Right renal pelvis (tissue), 4 donors: Measurements from ENCODE around the gene VPS9D1. TPM values are rescaled to one million over a fixed set of nuclear protein-coding genes. Genes with fewer than 3 reads are reported as not detected.

ENCODE experiments used
- DNase-seq, 4 donors: peaks; one replicate each; pipeline ENCODE4 v3.0.0-alpha.2; 2013; ENCODE audit warnings: low read depth in 4 of 4, low spot score in 3 of 4, missing footprints in 1 of 4
- polyA plus RNA-seq, 4 donors: library from polyadenylated mRNA; unstranded; fragments of 120-200 nt; gene quantifications; one replicate each; pipeline ENCODE4 v1.2.1, GENCODE V29; 2013; ENCODE audit not compliant: insufficient read length in 4 of 4

The VPS9D1 gene
- polyA plus RNA-seq, 4 donors: 10.3 to 15.0 (median 11.9) TPM

DNA sequence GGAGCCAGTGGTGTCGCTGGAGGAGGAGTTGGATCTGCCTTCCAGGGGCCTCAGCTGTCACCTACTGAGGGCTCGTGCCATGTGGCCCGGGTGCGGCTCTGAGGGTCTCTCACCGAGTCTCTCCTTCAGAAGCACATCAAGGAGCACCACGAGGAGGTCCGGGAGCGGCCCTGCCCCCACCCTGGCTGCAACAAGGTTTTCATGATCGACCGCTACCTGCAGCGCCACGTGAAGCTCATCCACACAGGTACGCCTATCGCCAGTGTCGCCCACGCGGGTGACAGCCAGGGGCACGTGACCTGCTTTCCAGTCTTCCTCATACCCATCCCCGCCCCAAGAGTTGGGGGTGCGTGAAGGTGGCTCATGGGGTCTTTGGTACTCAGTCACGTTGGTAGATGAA lies 13.1 kb upstream of the VPS9D1 start:
- DNase-seq: no peak

DNA sequence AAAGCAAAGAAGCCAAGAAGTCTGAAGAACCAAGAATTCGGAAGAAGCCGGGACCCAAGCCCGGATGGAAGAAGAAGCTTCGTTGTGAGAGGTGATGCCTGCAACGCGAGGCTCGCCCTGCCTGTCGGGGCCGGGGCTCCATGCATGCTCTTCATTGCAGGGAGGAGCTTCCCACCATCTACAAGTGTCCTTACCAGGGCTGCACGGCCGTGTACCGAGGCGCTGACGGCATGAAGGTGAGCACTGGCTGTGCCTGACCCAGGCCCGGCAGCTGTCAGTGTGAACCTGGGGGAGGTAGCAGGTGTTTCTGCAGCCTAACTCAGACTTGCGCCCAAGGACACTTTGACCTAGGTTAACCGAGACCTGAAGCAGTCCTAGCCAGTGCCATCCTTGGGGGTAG lies 12.6 kb upstream of the VPS9D1 start:
- no peak for DNase-seq

DNA sequence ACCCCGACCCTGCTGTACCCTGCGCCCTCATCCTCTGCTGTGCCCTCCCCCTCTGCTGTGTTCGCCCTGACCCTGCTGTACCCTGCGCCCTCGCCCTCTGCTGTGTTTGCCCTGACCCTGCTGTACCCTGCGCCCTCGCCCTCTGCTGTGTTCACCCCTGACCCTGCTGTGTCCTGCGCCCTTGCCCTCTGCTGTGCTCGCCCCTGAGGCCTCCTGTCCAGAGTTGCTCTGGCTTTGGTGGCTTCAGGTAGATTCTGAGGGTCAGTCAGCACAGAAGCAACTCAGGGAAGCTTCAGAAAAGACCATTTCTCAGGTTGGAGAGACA lies 12.2 kb upstream of the VPS9D1 start:
- DNase-seq: no peak

DNA sequence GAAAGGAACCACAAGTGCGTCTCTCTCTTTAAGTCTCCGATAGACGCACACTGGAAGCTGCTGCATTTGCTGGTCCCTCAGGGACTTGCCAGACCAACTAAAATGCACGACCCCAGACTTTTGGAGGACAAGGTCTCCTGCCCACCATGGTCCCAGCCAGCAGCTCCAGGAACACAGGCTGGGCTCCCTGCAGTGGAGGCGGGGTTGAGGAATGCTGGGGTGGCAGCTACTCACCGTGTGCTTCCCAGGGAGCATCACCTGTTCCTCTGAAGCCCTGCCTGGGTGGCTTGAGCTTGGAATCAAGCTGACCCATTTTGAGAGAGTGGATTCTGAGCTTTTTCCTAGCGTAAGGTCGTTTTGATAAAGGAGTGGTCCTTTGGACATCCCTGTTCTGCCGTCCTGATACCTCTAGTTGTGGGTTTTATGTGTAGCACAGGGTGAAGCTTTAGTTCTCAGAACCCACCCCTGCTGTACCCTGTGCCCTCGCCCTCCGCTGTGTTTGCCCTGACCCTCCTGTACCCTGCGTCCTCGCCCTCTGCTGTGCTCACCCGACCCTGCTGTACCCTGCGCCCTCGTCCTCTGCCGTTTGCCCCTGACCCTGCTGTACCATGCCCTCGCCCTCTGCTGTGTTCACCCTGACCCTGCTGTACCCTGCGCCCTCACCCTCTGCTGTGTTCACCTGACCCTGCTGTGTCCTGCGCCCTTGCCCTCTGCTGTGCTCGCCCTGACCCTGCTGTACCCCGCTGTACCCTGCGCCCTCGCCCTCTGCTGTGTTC lies 11.6 kb upstream of the VPS9D1 start:
- no peak for DNase-seq

DNA sequence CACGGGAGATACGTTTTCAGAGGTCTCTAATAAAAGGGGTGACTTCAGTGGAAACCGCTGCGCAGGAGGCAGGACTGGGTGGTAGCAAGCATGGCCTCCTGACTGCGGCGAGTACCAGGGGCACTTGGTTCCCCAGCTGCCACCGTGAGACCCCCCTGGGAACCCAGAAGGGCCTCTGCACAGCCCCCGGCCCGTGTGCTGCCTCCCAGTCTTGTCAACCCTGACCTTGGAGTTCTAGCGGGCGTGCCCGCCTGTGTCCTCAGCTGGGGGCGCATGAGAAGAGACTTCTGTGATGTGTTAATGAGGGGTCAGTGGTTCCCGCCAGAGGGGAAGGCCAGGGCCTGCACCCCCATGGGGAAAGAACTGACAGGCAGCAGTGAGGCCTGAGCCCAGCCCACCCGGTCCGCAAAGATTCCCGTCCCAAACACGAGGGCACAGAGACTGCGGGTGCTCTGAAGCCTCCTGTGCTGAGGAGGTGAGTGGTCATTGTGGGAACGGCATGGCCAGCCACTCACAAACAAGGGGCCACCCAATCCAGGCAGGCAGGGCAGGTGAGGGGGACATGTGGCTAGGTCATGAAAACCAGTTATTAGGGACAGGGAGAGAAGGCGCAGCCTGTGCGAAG lies 10.0 kb upstream of the VPS9D1 start:
- DNase-seq: no peak

DNA sequence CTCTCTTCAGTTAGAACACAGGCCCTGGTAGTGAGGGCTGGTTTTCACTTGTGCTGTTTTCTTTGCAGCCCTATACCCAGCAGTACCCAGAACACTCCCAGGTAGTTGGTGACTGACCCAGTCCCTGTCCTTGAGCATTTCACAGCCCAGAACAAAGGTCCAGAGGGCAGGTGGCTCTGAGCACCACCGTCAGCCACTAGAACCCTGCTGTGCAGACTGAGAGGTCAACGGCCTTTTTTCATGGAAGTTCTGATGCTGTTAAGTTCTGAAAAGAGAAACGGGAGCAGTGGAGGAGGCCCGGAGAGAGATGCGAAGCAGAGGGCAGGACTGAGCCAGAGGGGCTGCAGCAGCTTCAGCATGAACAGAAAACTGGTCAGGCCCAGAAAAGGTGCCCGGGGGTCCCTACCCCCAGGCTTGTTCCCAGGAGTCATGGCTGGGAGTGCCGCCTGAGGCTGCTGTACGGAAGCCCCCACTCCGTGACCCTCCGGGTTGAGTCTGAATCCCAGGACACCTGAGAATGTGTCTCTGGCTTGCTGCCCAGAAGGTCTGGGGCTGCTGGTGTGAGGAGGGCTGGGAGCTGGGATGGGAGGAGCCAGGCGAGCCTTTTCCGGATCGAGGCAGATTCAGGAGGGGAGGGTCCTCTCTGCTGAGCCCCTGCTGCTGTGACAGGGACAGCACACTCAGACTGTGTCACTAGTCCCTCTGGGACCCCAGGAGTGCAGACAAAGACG lies 9.3 kb upstream of the VPS9D1 start:
- DNase-seq: no peak

DNA sequence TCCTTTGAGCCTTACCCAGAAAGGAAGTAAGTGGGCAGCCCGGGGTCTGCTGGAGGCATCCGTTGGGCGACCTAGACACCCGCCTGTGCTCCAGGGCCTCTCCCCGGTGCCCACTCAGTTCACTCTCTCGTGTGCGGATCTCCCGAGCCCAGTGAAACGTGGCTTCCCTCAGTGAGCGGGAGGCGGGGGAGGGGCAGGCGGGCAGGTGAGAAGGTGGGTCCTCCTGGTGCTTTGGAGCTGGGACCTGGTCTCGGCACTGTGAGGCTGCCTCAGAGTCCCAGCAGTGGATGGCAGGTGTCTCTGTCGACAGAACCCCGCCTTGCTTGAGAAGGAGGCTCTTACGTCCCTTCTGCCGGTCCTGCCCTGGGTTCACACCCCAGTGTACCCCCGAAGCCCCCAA lies 8.6 kb upstream of the VPS9D1 start:
- no peak for DNase-seq

DNA sequence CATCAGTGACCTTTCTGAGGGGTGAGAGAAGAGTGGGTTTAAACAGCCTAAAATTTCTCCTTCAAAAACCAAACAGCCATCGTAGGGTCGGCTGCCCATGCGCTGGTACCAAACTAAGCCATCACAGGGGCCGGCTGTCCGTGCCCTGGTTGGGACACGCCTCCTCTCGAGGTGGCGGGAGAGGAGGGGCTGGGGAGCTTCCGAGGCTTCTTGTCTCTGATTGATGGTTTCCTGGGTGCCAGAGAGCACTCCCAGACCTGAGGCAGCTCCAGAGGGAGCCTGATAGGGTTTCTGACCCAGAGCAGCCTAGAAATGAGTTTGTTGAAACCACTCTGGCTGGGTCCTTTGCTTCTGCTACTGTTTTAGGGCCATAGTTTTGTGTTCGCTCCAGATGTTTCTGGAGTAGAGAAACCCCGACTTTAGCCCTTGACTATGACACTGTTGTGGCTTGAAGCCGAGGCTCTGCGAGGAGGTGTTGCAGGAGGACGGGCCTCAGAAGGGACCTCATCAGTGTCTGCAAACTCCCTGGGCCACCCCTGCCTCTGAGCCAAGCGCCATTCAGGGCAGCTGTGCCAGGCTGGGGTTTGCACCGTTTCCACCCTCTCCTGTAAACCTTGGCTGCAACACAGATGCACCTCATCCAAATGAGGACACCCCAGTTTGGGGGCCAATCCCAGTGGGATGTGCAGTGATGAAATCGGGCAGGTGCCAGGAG lies 6.9 kb upstream of the VPS9D1 start:
- DNase-seq: no peak

DNA sequence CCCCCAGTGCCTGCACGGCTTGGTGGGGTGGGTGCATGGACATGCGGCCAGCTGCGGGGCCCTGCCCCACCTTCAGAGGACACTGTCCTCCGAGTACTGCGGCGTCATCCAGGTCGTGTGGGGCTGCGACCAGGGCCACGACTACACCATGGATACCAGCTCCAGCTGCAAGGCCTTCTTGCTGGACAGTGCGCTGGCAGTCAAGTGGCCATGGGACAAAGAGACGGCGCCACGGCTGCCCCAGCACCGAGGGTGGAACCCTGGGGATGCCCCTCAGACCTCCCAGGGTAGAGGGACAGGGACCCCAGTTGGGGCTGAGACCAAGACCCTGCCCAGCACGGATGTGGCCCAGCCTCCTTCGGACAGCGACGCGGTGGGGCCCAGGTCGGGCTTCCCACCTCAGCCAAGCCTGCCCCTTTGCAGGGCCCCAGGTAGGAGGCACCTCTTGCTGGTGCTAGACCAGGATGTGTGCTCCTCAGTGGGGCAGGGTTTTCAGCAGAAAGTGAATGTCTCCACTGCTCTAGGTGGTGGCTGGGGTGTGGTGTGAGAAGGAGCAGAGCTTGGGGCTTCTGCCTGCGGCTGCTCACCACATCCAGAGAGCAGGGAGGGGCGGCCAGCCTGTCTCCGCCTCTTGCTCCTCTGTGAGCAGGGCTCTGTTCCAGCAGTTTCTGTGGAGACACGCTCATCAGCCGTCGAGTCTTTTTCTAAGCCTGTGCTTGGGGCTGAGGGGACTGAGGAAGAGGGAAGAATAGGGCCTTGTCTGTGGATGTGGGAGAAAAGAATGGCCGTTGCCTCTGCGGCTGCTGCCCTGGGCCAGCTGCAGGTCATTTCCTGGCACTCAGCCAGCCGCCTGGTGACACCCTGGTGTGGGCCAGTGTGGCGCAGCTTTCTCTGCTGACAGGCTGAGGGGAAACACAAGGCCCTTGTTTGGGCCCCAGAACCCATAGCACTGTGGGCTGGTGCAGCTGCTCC lies 2.9 kb upstream of the VPS9D1 start:
- DNase-seq: no peak

DNA sequence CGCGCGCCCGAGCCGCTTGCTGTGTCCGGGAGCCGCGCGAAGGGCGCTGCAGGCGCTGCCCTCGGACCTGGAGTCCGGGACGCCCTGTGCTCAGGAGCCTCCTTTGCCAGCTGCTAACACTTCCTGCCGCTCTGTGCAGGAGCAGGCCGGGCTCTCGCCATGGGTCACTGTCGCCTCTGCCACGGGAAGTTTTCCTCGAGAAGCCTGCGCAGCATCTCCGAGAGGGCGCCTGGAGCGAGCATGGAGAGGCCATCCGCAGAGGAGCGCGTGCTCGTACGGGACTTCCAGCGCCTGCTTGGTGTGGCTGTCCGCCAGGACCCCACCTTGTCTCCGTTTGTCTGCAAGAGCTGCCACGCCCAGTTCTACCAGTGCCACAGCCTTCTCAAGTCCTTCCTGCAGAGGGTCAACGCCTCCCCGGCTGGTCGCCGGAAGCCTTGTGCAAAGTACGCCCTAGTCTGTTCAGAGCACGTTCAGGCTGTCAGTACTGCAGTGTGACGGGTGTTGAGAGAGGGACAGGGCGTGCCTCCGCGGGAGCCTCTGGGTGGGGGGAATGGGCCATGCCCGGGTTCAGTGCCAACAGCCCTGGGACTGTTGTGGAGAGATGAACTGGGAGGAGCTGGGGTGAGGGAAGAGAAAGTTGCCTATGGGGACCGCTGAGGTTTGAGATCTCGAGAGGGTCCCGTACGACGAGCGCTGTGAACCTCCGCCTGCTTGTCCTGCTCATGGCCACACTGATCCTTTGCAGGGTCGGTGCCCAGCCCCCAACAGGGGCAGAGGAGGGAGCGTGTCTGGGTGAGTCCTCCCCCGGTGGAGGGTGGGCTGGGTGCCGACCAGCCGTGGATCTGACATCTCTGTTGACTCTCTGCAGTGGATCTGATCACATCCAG lies 1.9 kb upstream of the VPS9D1 start:
- no peak for DNase-seq

DNA sequence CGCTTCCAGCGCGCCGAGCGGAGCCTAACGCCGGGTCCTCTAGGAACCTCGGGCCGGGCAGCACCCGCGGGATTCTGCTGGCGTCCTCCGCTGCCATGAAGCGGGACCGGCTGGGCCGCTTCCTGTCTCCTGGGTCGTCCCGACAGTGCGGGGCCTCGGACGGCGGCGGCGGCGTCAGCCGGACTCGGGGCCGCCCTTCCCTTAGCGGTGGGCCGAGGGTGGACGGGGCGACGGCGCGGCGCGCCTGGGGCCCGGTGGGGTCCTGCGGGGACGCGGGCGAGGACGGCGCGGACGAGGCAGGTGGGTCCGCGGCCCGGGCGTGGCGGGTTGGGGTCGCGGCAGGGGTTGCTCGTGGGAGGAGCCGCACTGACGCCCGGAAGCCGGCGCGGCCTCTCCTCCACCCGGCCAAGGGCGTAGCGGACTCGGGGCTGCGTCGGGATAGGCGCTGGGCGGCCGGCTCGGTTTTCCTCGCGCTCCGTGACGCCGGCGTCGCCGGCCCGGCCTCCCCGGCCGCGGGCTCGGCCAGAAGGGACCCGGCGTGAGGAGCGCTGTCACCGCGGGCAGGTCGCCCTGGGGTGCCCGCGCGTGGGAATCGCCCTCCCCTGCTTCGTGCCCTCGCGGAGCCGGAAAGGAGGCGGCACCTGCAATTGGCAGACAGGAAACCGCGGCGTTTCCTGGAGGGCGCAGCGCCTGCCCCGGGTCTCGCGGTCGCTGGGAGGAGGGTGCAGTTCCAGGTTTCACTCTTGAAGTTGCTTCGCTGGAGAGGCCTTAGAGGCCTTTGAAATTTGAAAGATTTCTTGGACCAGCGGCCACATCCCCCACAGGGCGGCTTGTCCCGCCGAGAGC lies 1.1 kb upstream of the VPS9D1 start:
- peak in 1 of 4 donors; percentile 23 for DNase-seq

DNA sequence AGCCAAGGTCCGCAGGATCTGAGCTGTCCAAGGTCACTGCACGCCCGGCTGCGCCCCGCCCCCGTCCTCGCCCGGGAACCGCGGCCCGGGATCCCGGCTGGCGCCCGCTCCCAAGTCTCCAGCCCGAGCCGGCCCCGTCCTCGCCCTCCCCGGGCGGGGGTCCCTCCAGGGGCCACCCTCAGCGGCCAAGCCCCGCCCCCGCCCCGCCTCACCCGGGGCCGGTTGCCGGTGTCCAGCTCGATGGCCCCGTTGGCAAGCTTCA lies 216 bp downstream of the VPS9D1 start:
- no peak for DNase-seq

DNA sequence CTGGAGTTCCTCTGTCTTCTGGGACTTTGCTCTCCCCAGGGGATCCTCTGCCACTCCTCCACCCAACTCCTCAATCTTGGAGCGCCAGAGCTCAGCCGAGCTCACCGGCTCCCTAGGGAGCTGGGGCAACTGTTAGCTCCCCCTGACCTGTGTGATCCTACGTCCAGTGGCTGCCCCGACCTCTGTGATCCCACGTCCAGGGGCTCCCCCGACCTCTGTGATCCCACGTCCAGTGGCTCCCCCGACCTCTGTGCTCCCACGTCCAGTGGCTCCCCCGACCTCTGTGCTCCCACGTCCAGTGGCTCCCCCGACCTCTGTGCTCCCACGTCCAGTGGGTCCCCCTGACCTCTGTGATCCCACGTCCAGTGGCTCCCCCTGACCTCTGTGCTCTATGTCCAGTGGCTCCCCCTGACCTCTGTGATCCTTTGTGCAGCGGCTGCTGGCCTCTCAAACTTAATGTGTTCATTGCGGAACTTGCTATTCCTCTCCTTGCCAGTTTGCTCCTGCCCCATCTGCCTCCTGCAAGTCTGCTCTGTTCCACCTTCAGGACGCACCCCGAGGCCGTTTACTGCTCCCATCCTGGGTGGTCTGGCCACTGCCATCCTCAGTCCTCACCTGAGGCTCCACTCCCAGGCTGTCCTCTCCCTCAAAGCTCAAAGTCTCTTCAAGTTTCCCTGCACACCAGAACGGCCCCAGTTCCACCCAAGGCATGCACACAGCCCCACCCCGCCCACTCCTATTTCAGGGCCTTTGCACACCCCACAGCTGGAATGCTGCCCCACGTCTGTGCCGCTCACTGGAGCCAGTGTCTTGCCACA lies 2.8 kb downstream of the VPS9D1 start:
- no peak for DNase-seq

DNA sequence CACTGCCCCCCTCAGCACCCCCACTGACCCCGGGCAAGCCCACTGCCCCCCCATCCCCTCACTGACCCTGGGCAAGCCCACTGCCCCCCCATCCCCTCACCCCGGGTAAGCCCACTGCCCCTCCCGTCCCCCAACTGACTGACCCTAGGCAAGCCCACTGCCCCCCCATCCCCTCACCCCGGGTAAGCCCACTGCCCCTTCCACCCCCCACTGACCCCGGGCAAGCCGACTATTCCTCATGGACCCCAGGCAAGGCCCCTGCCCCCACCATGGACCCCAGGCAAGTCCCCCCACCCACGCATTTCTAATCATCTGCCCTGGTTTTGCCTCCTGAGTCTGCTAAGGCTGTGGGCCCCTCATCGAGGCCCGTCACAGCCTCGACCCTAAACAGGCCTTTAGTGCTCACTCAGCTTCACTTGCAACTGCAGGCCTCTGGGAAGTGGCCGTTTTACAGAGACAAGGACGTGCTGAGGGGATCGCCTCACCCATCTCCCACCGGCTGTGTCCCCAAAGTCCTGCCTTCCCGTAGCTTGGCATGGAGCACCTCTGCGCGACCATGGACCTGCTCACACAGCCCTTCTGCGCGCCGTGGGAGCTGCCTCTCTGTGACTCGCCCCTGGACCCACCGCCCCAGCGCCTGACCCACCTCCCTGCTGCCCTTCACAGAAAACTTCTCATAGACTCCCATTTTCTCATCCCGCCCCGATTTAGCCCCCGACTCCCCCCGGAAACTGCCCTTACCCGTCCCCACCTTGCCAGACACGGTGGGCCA lies 3.6 kb downstream of the VPS9D1 start:
- DNase-seq: no peak

DNA sequence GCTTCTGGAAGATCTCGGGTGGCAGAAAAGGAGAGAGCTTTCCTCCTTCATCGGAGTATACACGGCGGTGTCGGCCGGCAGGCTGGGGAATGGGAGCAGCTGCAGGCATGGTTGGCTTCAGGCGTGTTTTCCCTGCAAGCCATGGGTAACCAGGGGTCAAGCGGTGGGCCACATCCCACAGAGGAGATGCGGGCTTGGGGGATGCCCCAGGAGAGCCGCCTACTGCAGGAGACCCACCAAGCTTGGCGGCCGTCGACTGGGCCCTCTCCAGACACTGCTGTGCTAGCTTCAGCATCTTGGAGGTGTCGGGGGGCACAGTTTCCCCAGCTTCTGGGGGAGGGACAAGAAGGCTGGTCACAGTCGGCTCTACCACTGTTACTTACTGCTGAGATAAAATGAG lies 4.2 kb downstream of the VPS9D1 start:
- DNase-seq: no peak

DNA sequence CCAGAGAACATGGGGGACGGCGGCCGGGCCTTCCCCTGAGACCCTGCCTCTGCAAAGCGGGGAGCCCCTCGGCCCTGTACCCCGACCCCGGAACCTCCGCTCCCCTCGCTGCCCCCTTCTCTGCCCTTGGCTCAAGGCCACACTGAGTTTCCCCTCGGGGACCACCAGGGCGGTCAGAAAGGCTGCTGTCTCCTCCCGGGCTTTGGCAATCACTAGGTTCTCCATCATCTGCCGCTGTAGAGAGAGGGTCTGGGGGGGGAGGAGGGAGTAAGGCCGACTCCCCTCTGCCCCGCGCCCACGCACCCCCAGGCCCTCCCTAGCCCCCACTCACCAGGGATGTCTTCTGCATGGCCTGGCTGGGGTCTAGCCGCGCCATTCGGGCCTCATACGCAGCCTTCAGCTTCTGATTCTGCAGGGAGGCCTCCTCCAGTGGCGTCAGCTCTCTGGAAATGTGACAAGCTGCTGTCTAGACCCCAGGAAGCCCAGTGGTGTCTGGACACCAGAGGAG lies 8.4 kb downstream of the VPS9D1 start:
- no peak for DNase-seq
